PC-9 (cell line): ENCODE data around the gene CASP8AP2.

ENCODE experiments used
- EZH2 ChIP-seq: fragments of 200-600 bp; sonication (generic); IDR thresholded peaks from 2 replicates; pipeline ENCODE4 v1.8.0; 2017; ENCODE audit warnings: antibody characterized with exemption, low read depth
- TF ChIP-seq, protein P1 (sequence below): fragments of 200-600 bp; sonication (generic); conservative IDR thresholded peaks from 2 replicates; pipeline ENCODE4 v1.6.1; 2017; ENCODE audit warnings: mixed run types, antibody characterized with exemption, mild to moderate bottlenecking, moderate library complexity

DNA sequence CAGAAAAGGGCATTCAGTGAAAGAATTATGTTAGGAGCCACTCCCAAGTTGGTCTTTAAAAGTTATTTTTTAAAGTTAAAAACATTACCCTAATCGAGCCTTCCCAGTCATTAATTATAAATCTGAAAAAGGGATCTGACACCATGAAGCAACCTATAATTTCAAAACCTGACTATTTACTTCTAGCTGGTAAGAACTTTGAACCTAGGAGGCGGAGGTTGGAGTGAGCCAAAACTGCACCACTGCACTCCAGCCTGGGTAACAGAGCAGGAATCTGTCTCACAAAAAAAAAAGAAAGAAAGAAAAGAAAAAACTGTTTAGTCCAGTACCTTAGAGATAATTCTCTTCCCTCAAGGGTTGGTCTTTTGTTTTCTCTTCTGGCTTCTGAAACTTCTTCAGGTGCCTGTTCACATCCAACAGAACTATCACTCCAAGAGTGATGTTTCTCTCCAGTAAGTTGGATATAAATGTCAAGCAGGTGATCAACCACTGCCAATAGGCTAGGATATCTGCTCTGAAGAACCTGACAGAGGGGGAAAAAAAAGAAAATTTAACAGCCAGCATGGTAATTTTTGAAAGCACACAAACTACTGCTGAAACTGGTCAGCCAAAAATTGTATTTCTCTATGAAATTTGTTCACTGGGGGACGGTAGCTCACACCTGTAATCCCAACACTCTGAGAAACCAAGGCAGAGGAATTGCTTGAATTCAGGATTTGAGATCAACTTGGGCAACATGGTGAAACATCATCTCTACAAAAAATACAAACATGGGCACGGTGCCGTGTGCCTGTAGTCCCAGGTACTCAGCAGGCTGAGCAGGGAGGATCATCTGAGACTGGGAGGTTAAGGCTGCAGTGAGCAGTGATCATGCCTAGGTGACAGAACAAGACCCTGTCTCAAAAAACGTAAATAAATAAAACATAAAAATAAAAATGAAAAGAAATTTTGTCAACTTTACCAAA, 48.3 kb upstream of the CASP8AP2 start:
- TF ChIP-seq, protein P1, sequence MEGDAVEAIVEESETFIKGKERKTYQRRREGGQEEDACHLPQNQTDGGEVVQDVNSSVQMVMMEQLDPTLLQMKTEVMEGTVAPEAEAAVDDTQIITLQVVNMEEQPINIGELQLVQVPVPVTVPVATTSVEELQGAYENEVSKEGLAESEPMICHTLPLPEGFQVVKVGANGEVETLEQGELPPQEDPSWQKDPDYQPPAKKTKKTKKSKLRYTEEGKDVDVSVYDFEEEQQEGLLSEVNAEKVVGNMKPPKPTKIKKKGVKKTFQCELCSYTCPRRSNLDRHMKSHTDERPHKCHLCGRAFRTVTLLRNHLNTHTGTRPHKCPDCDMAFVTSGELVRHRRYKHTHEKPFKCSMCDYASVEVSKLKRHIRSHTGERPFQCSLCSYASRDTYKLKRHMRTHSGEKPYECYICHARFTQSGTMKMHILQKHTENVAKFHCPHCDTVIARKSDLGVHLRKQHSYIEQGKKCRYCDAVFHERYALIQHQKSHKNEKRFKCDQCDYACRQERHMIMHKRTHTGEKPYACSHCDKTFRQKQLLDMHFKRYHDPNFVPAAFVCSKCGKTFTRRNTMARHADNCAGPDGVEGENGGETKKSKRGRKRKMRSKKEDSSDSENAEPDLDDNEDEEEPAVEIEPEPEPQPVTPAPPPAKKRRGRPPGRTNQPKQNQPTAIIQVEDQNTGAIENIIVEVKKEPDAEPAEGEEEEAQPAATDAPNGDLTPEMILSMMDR: no peak
- TF ChIP-seq EZH2: no peak
